GM19035 (cell line): ENCODE results near the gene MFSD2A.
"Not testable (repeated sequence)": the region's sequence is repeated elsewhere in the genome, so short reads cannot be mapped to it uniquely, and the experiment has no call there.

Experiments used
- ATAC-seq: cut with Tn5 transposase; IDR thresholded peaks from one replicate; pipeline ENCODE4 v1.9.1; 2021; ENCODE audit not compliant: unreplicated experiment

MFSD2A gene

DNA sequence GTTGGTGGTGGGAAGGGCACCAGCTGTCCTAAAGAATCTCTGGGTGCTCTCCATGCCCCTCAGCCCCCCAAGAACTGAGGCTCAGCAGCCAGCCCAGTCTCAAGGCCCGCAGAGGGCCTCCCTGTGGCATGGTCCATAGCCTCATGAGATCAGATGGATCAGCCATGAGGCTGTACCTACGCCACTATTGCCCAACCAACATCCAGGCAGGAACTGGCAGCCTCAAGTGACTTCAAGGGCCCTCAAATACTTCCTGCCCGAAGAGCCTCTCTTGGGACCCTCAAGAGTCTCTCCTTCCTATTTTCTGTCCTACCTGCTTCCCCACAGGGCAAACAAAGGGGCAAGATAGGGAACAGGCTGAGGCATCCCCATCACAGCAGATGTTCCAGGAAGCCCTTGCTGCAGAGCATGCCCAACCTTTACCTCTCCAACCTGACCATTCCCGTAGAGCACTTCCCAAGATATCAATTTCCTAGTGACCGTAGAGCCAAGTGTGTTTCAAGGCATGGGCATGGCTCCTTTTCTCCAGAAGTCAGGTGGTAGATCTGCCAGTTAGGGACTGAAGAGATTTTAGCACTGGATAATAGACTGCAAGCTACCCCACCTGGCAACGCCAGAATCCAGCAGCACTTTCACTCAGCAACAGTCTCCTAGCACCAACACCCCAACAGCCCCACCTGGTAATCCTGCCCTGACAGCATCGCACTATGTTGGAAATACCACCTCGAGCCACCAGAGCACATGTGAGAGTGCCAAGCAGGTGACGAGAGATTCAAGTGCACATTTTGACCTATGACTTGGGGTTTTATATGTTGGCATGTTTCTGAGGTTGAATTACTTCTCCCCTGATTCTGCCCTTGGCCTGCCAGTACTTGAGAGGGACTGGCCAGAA, 13.7 kb upstream of the MFSD2A start:
- no peak for ATAC-seq

DNA sequence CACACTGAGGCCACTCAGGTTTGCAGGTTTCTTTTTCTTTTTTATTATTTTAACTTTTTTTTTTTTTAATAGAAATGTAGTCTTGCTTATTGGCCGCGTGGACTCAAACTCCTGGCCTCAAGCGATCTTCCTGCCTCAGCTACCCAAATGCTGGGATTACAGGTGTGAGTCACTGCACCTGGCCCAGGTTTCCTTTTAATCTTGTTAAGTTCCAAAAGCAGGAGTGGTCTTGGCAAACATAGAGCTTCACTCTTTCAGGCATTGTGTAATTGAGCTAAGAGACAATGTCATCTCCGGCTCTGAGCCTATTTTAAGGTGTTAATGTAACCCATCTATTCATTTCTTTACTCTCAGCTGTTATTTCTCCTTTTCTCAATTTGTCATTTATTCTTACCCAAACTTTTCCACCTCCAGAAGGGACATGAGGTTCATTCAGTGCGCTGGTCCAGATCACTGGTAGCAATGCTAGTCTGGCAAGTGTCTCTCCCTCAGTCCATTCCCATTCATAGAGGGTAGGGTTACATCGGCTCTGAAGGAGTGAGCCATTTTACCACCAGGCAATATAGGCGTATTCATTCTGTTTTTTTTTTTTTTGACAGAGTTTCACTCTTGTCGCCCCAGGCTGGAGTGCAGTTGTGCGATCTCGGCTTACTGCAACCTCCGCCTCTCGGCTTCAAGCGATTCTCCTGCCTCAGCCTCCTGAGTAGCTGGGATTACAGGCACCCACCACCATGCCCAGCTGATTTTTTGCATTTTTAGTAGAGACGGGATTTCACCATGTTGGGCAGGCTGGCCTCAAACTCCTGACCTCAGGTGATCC, 11.3 kb upstream of the MFSD2A start:
- ATAC-seq: no peak

GRCh38 chr1:39944410-39945112, 10.4 kb upstream of the MFSD2A start:
- ATAC-seq: no peak

- no peak for ATAC-seq
Measured at GRCh38 chr1:39946216-39946615, 8.7 kb upstream of the MFSD2A start.

DNA sequence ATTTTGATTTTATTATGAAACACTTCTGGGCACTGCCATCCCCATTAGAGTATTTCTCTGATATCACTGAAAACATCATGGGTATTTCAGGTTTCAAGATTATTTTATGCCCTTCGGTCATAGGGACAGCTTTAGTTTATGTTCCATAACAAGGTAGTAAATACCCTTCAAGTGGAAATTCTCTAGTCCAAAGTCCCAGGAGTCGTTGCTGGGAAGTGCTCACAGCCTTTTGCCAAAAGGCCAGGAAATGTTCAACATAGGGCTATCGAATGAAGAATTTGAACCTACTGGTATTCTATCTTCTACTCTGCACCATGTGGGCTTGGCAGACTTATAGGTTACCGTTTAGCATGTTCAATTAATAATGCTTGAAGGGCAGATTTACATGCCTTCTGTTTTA, 7.7 kb upstream of the MFSD2A start:
- no peak for ATAC-seq

GRCh38 chr1:39949891-39950290, 5.1 kb upstream of the MFSD2A start:
- ATAC-seq: no peak

GRCh38 chr1:39951926-39952325, 3.0 kb upstream of the MFSD2A start:
- no peak for ATAC-seq

DNA sequence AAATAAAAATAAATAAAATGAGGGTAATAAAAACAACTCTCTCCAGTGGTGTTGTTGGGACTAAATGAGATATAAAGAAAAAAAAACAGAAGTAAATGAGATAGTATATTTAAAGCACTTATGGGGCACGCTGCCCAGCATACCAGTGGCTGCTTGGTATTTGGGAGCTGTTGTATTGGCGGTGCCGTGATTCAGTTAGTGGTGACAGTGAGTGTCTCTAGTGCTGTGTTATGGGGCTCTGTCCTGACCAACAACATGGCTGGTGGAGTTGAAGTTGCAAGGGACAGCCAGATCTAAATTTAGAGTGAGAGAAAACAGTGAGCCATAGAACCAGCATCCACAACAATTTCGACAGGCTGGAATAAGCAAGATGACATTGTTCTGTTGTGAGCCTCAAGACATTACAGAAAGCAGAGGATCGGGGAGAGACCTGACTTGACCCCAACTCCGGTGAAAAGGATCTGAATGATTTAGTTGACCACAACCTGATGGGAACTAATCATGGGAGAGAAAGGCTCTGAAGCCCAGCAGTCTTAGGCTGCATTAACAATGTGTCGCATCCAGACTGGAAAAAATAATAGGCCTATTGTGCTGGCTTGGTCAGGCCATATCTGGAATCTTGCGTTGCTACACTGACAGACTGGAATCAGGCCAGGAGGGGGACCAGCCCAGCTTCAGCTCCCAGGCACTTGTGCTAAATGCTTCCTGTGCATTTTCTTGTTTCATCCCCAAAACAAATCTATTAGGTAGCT, 2.4 kb upstream of the MFSD2A start:
- ATAC-seq: no peak

DNA sequence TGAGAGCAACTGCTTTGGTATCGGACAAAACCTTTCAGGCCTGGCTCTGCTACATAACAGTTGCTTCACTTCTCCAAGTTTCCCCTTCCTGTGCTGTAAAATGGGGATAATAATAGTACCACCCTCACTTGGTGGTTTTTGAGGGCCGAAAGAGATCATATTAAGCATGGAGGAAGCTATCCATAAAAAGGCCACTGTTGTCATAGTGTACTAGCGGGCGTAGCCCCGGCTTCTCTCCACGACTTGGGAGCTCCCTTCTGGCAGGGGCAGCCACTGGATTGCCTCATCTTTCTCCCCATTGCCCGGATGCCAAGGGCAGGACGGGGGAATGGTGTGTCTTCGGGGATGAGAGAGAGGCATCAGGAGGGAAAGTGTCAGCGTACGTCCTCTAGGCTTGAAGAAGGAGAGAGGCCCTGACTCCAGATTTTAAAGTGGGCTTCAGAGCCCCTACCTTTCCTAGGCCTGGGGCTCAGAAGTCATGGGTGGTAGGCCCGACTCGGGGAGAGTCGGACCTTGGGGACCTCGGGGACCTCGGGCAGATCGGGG, 548 bp upstream of the MFSD2A start:
- ATAC-seq: no peak

DNA sequence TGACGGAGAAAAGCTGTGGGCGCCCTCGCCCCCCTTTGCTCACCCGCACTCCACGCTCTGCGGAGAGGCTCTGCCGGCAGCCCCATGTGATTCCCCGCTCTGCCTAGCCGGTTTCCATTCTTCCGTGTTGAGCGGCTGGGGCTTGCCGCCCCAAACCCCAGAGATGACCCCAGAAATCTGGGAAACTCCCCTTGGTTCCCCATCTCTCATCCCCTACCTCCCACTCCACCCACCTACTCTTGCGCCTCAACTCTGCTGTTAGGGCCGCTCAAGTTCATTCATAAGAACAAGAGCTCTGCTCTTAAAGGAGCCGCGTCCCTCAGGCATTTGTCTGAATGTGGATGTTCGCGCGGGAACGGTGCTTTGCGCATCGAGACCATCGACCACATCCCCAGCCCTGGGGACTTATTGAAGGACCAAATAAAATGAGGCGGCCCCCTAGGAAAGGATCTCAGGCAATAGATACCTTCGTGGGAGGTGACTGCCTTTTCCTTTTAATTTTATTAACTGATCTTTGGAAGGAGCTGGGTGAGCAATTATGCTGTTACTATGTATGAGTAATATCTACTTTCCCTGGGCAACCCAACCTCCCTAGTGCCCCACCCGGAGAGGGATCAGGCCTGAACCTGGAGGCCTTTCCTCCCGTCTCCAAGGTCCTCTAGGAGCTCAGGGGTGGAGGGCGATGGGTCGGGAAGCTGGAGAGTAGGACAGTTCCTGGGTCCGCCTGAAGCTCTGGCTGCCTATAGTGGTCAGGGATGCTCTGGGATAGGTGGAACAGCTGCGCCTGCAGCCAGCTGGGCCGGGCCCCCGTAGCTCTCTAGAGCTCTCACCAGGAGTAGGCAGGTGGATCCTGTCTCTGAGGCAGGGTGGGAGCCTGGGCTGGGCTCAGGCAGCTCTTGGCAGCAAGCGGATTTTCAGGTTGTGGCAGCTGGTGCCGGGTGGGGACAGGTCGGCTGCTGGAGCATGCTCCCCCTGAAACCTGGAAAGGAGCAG, 898 bp downstream of the MFSD2A start:
- peak; percentile 46 for ATAC-seq

- no peak for ATAC-seq
Measured at GRCh38 chr1:39957299-39958015, 2.5 kb downstream of the MFSD2A start.

GRCh38 chr1:39958403-39959200, 3.7 kb downstream of the MFSD2A start:
- no peak for ATAC-seq

- ATAC-seq: no peak
Measured at GRCh38 chr1:39959651-39960333, 4.8 kb downstream of the MFSD2A start.

- ATAC-seq: peak; percentile 49
Measured at GRCh38 chr1:39960431-39960958, 5.5 kb downstream of the MFSD2A start.

DNA sequence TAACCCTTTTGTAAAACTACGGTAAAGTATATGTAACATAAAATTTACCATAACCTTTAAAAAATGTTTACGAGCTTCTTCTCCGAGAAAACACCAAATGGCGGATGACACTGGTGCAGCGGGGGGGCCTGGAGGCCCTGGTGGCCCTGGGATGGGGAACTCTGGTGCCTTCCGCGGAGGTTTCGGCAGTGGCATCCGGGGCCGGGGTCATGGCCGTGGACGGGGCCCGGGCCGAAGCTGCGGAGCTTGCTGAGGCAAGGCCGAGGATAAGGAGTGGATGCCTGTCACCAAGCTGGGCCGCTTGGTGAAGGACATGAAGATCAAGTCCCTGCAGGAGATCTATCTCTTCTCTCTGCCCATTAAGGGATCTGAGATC, 7.5 kb downstream of the MFSD2A start:
- ATAC-seq: no peak

GRCh38 chr1:39962964-39963363, 8.0 kb downstream of the MFSD2A start:
- ATAC-seq: not testable (repeated sequence)

- ATAC-seq: no peak
Measured at GRCh38 chr1:39964552-39964951, 9.6 kb downstream of the MFSD2A start.
